ENCODE data around the gene GPX1.

GPX1 gene

DNA sequence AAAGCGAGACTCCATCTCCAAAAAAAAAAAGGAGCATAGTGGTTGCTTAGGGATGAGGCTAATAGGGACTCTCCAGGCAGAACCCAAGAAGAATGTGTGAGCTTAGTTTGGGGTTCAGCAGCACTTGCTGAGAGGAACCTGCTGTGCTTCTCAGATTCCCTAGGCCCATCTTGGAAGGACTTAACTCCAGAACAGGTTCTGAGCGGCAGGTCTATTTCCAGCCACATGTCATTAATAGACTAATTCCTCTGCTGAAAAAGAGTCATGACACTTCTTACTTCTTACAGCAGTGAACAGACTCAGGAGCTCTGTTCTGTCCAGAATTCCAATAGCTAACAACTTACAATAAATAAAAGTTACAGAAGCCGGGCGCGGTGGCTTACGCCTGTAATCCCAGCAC lies 31.1 kb upstream of the GPX1 start:
- TF ChIP-seq CTCF (IDR thresholded peaks at IDR 0.05; ENCODE audit: extremely low read depth, missing control alignments), result no peak
- no peak for DNase-seq (ENCODE audit: low spot score)

DNA sequence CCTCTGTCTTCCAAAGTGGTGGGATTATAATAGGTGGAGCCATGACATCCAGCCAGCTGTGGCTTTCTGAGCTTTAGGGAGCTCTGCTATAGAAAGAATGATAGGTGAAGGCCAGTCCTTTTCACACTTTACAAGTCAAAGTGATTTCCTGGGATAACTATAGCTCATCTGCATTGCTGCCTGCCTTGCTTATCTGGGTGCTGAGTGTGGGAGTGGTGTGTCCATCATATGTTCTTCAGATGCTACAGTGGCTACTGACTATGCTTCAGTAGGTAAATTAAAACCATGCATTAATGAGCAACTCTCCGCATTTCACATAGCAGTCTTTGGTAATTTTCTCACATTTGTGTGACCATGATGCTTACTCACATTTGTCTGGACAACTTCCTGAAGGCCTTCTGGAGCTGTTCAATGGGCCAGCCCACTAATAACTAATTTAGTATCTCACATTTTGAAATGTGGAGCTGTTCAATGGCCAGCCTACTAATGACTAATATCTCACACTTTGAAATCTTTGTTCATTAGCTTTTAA lies 30.2 kb upstream of the GPX1 start:
- DNase-seq (ENCODE audit: low spot score), result no peak
- TF ChIP-seq CTCF (IDR thresholded peaks at IDR 0.05; ENCODE audit: extremely low read depth, missing control alignments), result no peak

DNA sequence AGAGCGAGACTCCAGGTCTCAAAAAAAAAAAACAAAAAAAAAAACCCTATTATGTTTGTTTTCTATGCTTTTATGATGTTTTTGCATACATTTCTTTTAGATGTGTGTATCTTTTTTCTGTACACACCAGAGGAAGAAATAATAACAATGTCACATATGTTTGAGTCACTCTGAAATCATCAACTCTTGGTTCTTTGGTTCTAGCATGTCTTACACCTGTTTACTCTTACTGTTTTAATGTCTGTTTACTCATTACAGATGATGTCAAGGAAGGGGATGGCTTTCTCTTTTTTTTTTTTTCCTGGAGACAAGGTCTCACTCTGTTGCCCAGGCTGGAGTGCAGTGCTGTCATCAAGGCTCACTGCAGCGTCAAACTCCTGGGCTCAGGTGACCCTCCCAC lies 29.6 kb upstream of the GPX1 start:
- no peak for TF ChIP-seq CTCF (IDR thresholded peaks at IDR 0.05; ENCODE audit: extremely low read depth, missing control alignments)
- no peak for DNase-seq (ENCODE audit: low spot score)

DNA sequence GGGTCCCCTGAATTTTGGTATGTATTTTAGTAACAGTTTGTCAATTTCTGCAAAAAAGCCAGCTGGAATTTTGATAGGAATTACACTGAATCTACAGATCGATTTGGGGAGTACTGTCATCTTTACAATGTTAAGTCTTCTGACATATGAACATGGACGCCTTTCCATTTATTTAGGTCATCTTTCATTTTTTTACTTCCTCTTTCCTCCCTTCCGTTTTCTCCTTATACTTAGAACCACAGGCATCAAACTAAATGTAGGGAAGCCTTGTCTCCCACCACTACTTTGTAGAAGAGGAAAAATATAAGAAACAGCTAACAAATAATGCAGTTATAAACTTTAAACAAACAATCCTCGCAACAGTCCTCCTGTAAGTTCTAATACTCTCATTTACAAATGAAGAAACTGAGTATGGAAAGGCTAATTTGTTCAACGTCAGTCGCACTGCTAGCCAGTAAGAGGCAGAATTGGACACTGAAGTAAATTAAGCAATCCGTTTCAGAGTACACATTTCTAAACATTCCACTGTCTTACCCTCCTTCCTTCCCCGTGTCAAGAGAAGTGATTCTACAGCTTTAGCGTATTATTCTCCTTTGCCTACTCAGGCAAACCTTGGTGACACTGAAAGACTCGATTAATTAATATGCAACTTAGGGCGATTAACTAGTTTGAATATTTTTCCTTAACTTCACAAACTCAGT lies 28.1 kb upstream of the GPX1 start:
- TF ChIP-seq CTCF (IDR thresholded peaks at IDR 0.05; ENCODE audit: extremely low read depth, missing control alignments), result no peak
- no peak for DNase-seq (ENCODE audit: low spot score)

DNA sequence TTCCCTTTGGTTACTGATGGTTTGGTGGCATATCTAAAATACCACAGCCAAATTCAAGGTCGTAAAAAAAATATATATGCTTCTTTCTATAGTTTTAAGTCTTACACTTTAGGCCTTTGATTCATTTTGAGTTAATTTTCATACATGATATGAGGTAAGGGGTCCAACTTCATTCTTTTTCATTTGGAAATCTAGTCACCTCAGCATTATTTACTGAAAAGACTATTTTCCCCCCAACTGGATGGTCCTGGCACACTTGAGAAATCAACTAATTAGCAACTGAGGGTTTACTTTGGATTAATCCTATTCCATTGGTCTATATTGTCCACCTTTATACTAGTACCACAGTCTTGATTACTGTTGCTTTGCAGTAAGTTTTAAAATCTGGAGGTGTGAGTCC lies 27.5 kb upstream of the GPX1 start:
- no peak for TF ChIP-seq CTCF (IDR thresholded peaks at IDR 0.05; ENCODE audit: extremely low read depth, missing control alignments)
- no peak for DNase-seq (ENCODE audit: low spot score)

GRCh38 chr3:49383387-49383786 lies 25.2 kb upstream of the GPX1 start:
- no peak for DNase-seq (ENCODE audit: low spot score)
- TF ChIP-seq CTCF (IDR thresholded peaks at IDR 0.05; ENCODE audit: extremely low read depth, missing control alignments), result no peak

GRCh38 chr3:49378249-49378895 lies 20.2 kb upstream of the GPX1 start:
- no peak for TF ChIP-seq CTCF (IDR thresholded peaks at IDR 0.05; ENCODE audit: extremely low read depth, missing control alignments)

More at GRCh38 chr3:49378249-49378895, 20.2 kb upstream of the GPX1 start:
- DNase-seq (ENCODE audit: low spot score), result no peak
